Measurements from ENCODE around the gene LDLRAD2.
"Not testable (repeated sequence)": the region's sequence is repeated elsewhere in the genome, so short reads cannot be mapped to it uniquely, and the experiment has no call there.

LDLRAD2 gene, protein sequence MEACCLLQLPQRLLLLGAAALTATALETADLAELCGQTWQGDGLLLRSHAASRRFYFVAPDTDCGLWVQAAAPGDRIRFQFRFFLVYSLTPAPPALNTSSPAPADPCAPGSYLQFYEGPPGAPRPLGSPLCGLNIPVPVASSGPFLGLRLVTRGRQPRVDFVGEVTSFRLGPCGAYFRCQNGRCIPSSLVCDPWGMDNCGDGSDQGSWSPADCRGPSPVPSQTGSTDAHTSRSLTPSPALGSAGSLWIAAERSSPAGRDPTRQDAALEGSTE

DNA sequence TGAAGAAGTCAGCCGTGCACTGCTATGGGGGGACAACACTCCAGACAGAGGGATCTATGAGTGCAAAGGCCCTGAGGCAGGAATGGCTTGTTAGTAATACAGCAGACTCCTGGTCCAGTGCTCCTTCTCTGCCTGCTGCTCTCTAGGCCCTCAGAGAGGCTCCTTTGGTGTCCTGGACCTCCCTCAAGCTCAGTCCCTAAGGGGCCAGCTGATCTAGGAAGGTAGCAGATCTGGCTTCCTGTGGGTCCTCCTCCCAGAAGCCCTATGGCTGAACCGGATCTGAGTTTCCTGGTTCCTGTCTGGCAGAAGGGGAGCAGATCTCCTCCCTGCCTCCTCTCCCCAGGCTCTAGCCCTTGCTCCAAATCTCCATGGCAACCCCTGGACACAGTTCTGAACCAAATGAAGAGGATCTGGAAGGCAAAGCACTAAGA, at the start of gene LDLRAD2:
Gene LDLRAD2 (plus strand): TSS at position 391 of the 431 bp plus-strand sequence. CDS start 187 bp downstream, outside the sequence.
- peak; percentile 50 for DNase-seq (ENCODE audit: low spot score)

DNA sequence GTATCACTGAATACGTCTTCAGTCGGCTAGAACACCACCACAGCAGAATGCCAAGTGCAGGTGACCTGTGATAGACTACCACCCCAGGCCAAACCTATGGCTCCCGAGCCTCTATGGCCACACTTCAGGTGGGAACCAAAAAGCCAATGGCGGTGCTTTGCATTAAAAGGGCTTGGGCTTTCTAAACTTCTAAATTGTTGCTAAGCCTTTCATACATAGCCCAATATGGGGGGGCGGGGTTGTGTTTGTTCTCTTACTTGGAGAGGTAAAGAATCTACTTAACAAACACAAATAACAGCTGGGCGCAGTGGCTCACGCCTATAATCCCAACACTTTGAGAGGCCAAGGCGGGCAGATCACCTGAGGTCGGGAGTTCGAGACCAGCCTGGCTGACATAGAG, 48.8 kb upstream of the LDLRAD2 start:
- DNase-seq (ENCODE audit: low spot score): no peak

DNA sequence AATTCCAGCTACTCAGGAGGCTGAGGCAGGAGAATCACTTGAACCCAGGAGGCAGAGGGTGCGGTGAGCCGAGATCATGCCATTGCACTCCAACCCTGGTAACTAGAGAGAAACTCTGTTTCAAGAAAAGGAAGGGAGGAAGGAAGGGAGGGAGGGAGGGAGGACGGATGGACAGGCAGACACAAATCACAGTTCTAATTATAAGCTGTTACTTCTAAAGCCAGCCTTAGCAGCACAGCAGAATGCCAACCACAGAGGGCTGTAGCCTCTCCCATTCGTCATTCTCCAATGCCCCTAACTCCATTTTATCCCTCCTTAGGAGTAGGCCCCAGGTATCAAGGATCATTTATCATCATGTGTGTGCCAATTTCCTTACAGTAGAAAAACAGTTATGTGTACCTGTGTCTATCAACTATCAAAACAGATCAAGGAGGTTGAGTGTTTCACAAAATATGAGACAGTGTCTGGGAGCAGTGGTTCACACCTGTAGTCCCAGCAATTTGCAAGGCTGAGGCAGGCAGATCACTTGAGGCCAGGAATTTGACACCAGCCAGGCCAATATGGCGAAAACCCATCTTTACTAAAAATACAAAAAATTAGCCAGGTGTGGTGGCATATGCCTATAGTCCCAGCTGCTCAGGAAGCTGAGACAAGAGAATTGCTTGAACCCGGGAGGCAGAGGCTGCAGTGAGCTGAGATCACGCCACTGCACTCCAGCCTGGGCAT, 48.2 kb upstream of the LDLRAD2 start:
- no peak for DNase-seq (ENCODE audit: low spot score)

DNA sequence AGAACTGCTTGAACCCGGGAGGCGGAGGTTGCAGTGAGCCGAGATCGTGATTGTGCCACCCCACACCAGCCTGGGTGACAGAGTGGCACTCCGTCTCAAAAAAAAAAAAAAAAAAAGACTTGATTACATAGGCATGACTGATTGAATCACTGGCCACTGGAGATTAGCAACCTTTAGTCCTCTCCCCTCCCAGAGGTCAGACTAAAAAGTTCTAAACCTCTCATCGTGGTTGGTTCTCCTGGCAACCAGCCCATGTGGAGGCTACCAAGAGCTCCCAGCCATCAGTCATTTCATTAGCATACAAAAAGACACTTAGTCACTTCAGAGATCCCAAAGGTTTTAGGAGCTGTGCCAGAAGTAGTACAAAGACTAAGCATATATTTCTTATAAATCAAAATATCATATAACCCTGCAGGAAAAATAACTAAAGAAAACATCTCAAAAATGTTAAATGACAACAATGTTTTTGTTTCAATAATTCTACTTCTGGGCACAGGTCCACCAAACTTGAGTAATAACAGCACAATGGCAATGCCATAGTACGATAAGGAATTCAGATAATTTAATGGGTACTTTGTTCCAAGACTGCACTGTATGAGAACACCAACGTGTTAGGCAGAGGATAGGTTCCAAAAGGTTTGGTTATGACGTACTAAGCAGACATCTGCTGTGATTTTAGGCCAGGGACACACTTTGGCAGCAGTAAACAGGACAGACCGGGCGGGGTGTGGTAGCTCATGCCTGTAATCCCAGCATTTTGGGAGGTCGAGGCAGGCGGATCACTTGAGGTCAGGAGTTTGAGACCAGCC, 47.2 kb upstream of the LDLRAD2 start:
- DNase-seq (ENCODE audit: low spot score): peak; percentile 58

DNA sequence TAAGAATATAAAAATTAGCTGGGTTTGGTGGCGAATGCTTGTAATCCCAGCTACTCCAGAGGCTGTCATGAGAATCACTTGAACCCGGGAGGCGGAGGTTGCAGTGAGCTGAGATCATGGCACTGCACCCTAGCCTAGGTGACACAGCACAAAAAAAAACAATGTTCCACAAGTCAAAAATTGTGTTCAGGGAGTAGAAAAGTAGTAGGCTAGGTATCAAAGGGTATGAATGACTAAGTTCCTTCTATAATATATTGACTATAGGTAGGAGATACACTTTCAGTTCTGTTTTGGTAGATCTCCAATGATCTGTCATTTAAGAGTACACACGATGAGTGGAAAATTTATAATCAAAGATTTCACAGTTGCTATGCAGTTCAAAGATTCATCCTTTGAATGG, 45.9 kb upstream of the LDLRAD2 start:
- DNase-seq (ENCODE audit: low spot score): no peak

DNA sequence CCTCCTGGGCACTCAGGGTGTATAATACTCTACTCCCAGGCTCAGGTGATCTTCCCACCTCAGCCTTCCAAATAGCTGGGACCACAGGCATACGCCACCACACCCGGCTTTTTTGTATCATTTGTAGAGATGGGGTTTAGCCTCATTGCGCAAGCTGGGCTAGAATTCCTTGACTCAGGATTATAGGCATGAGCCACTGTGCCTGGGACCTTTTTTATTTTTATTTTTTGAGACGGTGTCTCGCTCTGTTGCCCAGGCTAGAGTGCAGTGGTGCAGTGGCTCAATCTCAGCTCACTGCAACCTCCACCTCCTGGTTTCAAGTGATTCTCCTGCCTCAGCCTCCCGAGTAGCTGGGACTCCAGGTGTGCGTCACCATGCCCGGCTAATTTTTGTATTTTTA, 45.0 kb upstream of the LDLRAD2 start:
- not testable (repeated sequence) for DNase-seq (ENCODE audit: low spot score)

DNA sequence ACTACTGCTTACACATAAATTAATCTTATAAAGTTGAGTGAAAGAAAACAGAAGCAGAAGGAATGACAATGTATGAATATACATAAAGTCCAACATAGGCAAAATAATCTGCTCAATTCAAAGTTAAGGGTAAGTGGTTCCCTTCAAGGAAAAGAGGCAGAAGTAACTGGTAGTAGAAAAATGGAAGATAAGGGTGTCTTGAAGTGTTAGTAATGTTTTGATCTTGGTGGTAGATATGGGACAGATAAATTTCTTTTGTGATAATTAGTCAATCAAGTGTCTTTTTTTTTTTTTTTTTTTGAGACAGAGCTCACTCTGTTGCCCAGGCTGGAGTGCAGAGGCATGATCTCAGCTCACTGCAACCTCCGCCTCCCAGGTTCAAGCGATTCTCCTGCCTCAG, 41.9 kb upstream of the LDLRAD2 start:
- no peak for DNase-seq (ENCODE audit: low spot score)

DNA sequence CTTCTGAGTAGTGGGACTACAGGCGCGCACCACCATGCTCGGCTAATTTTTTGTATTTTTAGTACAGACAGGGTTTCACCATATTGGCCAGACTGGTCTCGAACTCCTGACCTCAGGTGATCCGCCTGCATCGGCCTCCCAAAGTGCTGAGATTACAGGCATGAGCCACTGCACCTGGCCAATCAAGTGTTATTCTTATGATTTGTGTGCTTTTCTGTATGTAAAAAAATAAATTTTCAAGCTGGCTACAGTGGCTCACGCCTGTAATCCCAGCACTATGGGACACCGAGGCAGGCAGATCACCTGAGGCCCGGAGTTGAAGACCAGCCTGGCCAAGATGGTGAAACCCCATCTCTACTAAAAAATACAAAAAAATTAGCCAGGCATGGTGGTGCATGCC, 41.5 kb upstream of the LDLRAD2 start:
- DNase-seq (ENCODE audit: low spot score): not testable (repeated sequence)

DNA sequence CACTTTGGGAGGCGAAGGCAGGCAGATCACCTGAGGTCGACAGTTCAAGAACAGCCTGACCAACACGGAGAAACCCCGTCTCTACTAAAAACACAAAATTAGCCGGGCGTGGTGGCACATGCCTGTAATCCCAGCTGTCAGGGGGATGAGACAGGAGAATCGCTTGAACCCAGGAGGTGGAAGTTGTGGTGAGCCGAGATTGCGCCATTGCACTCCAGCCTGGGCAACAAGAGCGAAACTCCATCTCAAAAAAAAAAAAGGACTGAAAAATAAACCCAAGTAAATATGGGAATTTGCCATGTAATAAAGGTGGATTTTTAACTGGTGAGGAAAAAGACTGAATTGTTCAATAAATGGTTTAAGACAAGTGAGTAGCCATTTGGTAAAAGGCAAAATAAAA, 40.4 kb upstream of the LDLRAD2 start:
- not testable (repeated sequence) for DNase-seq (ENCODE audit: low spot score)

DNA sequence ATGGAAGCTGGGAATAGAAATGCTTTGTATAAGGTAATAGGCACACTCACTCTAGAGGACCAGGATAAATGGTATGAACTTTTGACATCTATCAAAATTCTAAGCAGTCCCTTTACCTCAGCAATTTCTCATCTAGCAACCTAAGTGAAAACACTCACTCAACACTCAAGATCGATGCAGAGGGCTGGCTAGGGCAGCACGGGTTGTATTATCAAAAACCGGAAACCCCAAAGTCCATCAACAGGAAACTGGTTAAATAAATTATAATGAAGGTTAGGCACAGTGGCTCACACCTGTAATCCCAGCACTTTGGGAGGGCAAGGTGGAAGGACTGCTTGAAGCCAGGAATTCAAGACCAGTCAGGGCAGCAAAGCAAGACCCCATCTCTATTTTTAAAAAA, 38.5 kb upstream of the LDLRAD2 start:
- no peak for DNase-seq (ENCODE audit: low spot score)

DNA sequence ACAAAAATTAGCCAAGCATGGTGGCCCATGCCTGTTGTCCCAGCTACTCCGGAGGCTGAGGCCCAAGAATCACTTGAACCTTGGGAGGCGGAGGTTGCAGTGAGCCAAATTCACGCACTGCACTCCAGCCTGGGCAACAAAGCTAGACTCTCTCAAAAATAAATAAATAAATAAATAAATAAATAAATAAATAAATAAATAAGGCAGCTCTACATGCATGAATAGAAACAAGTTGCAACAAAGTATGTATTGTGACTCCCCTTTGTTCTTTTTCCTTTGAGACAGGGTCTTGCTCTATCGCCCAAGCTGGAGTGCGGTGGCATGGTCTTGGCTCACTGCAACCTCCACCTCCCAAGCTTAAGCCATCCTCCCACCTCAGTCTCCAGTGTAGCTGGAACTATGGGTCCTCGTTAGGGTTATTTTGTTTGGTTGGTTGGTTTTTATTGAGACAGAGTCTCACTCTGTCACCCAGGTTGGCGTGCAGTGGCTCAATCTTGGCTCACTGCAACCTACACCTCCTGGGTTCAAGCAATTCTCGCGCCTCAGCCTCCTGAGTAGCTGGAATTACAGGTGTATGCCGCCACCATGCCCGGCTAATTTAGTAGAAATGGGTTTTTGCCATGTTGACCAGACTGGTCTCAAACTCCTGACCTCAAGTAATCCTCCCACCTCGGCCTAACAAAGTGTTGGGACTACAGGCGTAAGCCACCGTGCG, 37.1 kb upstream of the LDLRAD2 start:
- no peak for DNase-seq (ENCODE audit: low spot score)

DNA sequence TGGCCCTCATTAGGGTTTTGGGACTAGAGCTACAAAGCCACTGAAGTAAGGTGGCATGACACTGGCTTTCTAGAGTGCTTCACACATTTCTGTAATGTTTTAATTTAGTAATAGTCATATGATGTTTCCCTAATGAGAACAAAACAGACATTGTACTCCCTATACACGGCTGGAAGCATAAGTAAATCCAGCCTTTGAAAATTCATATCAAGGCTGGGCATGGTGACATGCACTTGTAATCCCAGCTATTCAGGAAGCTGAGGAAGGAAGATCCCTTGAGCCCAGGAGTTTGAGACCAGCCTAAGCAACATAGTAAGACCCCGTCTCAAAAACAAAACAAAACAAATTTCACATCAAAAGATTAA, 36.5 kb upstream of the LDLRAD2 start:
- DNase-seq (ENCODE audit: low spot score): no peak

DNA sequence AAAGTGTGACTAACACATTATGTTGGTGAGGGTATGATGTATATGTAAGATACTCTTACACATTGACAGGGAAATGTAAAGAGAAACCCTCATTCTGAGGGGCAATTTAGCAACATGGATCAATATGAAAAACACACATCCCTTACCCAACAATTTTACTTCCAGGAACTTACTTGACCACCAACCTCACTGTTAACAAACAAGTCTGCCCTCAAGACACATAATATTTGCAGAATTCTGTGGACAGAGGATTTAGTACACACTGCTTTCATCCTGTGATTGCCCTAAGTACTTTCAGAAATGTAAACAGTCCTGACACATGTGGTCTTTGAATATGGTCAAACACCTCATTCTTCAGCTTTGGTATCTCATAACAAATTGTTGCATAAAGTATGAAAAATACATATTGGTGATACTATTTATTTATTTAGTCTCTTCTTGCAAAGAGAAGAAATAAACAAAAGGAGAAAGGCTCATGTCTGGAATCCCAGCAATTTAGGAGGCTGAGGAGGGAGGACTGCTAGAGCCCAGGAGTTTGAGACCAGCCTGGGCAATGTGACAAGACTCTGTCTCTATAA, 36.0 kb upstream of the LDLRAD2 start:
- DNase-seq (ENCODE audit: low spot score): peak; percentile 33

DNA sequence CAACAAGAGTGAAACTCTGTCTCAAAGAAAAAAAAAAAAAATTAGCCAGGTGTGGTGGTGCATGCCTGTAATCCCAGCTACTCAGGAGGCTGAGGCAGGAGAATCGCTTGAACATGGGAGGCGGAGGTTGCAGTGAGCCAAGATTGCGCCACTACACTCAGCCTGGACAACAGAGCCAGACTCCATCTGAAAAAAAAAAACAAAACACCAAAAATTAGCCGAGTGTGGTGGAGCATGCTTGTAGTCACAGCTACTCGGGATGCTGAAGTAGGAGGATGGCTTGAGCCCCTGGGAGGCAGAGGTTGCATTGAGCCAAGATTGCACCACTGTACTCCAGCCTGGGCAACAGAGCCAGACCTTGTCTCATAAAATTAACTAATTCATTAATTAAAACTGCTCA, 35.1 kb upstream of the LDLRAD2 start:
- DNase-seq (ENCODE audit: low spot score): not testable (repeated sequence)

DNA sequence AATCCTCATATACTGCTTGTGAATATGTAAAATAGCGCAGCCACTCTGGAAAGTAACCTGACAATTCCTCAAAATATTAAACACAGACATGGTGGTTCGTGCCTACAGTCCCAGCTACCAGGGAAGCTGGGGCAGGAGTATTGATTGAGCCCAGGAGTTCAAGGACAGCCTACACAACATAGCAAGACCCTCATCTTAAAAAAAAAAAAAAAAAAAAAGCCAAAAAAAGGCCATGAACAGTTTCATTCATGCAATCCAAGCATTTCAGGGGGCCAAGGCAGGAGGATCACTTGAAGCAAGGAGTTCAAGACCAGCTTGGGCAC, 33.7 kb upstream of the LDLRAD2 start:
- DNase-seq (ENCODE audit: low spot score): no peak

DNA sequence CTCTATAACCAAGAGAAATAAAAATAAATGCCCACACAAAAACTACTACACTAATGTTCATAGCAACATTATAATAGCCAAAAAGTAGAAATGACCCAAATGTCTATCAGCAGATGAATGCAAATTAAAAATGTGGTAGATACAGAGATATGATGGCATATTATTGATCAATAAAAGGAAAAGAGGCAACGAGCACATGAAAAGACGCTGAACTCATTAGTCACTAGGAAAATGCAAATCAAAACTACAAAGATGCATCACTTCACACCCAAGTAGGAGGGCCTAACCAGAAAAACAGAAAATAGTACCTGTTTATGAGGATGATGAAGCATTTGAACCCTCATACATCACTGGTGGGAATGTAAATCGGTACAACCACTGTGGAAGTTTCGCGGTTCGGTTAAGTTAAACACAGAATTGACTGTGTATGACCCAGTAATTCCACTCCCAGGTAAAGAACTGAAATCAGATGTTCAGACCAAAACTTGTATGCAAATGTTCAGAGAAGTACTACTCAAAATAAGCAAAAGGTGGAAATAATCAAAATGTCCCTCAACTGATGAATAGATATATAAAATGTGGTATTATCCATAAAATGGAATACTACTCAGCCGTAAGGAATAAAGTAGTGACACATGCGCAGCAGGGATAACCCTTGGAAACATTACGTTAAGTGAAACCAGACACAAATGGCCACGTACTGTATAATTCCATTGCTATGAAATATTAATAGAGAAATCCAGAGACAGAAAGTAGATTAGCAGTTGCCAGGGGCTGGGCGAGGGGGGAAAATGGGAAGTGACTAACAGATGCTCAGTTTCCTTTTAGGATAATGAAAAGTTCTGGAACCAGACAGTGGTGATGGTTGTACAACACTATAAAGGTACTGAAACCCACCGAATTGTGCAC, 32.2 kb upstream of the LDLRAD2 start:
- no peak for DNase-seq (ENCODE audit: low spot score)

DNA sequence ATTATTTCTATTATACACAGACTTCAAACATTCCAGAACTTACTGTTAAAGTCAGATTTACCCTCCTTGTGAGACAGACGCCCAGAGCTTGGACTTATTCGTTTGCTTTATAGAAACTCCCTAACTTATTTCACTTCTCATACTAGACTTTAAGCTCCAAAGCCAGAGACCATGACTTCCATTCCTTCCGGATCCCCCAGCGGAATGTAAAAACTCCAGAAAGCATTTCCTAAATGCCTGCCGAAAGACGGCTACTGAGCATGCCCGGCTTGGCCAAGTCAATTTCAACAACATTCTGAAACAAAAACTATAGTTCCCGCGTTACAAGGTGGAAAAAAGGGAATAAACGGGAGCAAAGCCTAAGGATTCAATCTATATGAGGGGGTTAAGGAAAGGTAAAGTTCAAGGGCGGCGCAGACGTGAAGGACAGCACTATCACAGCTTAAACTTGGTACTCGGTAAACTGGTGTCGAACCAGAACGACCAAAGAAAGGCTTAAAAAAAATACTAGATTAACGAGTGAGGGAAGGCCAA, 30.2 kb upstream of the LDLRAD2 start:
- peak; percentile 28 for DNase-seq (ENCODE audit: low spot score)

DNA sequence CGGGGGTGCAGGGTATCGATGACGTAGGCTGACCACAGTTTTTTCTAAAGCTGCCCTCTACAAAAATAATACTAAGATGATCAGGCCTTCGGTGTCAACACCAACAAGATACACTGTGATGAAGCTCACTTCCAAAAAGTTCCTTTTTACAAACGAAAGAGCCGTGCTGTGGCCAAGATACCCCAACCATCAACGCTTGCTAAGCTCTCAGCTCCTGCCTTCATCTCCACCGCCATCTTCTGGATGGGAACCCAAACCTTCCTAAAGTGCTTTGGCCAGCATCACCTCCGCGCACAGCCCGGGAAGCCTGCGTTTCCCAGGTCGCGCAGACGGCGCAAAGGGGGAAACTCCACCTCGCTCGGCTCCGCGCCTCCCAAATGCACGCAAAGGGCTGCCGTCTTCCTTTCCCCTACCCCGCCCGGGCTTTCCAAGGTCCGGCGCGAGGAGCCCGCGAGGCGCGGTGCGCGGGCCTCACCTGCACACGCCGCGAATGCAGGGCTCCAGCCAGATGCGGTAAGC, 29.7 kb upstream of the LDLRAD2 start:
- DNase-seq (ENCODE audit: low spot score): peak; percentile 22

DNA sequence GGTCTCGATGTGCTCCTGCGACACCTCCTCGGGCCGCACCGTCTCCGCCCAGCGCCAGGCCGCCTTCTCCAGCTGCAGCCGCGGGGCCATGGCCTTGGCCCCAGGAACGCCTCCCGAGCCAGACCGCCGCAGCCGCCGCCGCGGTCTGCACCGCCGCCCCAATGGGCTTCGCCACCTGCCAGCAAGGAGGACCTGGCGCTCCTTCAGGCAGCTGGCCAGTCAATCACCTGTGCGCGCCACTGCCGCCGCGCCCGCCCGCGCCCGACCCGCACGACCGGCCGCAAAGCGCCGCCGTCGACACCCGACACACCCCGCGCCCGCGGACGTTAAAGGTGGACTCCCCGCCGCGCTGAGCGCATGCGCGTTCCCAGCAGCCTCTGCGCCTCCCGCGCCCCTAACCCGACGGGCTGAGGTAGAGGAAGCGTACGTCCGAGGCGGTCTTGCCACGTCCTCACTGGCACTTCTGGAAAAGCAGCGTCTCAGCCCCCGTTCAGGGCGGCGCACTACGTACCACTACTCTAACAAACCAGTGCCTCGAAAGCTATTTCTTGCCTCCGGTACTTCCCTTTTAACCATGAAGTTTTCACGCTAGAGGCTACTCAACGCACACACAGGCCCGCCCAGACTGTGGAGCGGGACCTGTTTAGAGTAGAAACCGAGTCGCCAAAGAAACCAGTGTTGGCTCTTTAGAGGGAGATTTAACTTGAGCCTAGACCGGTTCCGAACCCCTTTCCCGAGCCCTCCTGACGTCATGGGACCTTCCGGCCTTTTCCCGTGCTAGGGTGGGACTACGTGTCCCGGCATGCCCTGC, 29.0 kb upstream of the LDLRAD2 start, which contains the start of gene USP48:
Gene USP48 (minus strand): TSS at position 282 of the 811 bp plus-strand sequence. CDS start 192 bp downstream, at position 90.
- DNase-seq (ENCODE audit: low spot score): peak; percentile 96

All from AG08396 (cell line).